Caco-2 (cell line): Measurements from ENCODE around the gene LTBP2. TPM values are rescaled to one million over a fixed set of nuclear protein-coding genes. Genes with fewer than 3 reads are reported as not detected.
A peak's percentile ranks its signal among the peaks of the same experiment; 100 is the strongest.

Experiments
- BruUV-seq: library from RNA; stranded (reverse); fragments of 400-500 nt; replicated peaks from 2 replicates; lab custom pipeline; 2021; lab: Mats Ljungman, UMichigan
- CTCF ChIA-PET: fragments of 300-600 bp; sonication (Branson Sonifier 250); formaldehyde crosslinking; loops from one replicate; lab custom pipeline; 2022; ENCODE audit warnings: antibody characterized with exemption; lab: Charles Lee
- POLR2A ChIA-PET: fragments of 300-600 bp; sonication (Branson Sonifier 250); formaldehyde crosslinking; loops from one replicate; lab custom pipeline; 2022; ENCODE audit warnings: antibody characterized with exemption; lab: Charles Lee
- DNase-seq, 2 experiments: peaks; one replicate each; pipeline versions ENCODE4 v3.0.0 to v3.0.0-alpha.2; 2020 to 2022
- H3K27me3 ChIP-seq: replicated peaks from 2 replicates; pipeline ENCODE4 v1.6.0; 2011; ENCODE audit warnings: low read length; ENCODE audit not compliant: control insufficient read depth, insufficient read depth
- H3K36me3 ChIP-seq: 2 replicates; pipeline ENCODE4 v1.5.1; 2011; ENCODE audit warnings: low read length; ENCODE audit not compliant: control insufficient read depth, insufficient read depth
- H3K4me1 ChIP-seq: fragments of 250-450 bp; sonication (Bioruptor Pico); 2 replicates; pipeline ENCODE4 v1.5.1; 2020; ENCODE audit warnings: mild to moderate bottlenecking
- H3K4me3 ChIP-seq: 2 replicates; pipeline ENCODE4 v1.5.1; 2011; ENCODE audit warnings: low read depth, mild to moderate bottlenecking, control low read depth, low read length
- H3K9me3 ChIP-seq: fragments of 250-450 bp; sonication (Bioruptor Pico); 2 replicates; pipeline ENCODE4 v1.5.1; 2020; ENCODE audit warnings: mild to moderate bottlenecking, moderate library complexity
- H3K27ac Mint-ChIP-seq: one replicate; pipeline ENCODE4 v1.8.0; 2022; ENCODE audit warnings: mixed read lengths; ENCODE audit not compliant: unreplicated experiment
- H3K27me3 Mint-ChIP-seq: one replicate; pipeline ENCODE4 v1.8.0; 2022; ENCODE audit warnings: mixed read lengths; ENCODE audit not compliant: insufficient read depth, unreplicated experiment
- H3K36me3 Mint-ChIP-seq: one replicate; pipeline ENCODE4 v1.8.0; 2022; ENCODE audit warnings: mild to moderate bottlenecking, mixed read lengths; ENCODE audit not compliant: insufficient read depth, unreplicated experiment
- H3K4me1 Mint-ChIP-seq: one replicate; pipeline ENCODE4 v1.8.0; 2022; ENCODE audit warnings: low read depth, mixed read lengths; ENCODE audit not compliant: unreplicated experiment
- H3K4me3 Mint-ChIP-seq: one replicate; pipeline ENCODE4 v1.8.0; 2022; ENCODE audit warnings: mild to moderate bottlenecking, moderate library complexity, mixed read lengths; ENCODE audit not compliant: unreplicated experiment
- H3K9me3 Mint-ChIP-seq: one replicate; pipeline ENCODE4 v1.8.0; 2022; ENCODE audit warnings: mixed read lengths; ENCODE audit not compliant: unreplicated experiment
- intact Hi-C: fragments of 100-400 bp; cut with micrococcal nuclease; formaldehyde crosslinking; loops from one replicate; pipeline ENCODE4 v1.10.0; 2022; ENCODE audit not compliant: unreplicated experiment
- total RNA-seq: library from RNA; stranded (reverse); gene quantifications from 2 replicates; pipeline ENCODE4 v1.2.3, GENCODE V29; 2022
- TF ChIP-seq, protein P1 (sequence below), 2 experiments: fragments of 200-600 bp in 1 of 2; IDR thresholded peaks; 1 replicate in 1 of 2; 2 replicates in 1 of 2; pipeline versions ENCODE4 v1.5.1 to v1.8.0; 2011 to 2022; ENCODE audit warnings: antibody characterized with exemption in 1 of 2, control low read depth in 1 of 2, inconsistent platforms in 1 of 2, low read depth in 1 of 2, low read length in 1 of 2, mild to moderate bottlenecking in 1 of 2, moderate library complexity in 1 of 2; ENCODE audit not compliant: insufficient read depth in 1 of 2, severe bottlenecking in 1 of 2, unreplicated experiment in 1 of 2

LTBP2 gene
- total RNA-seq, 1 experiment from 2014 or later: 0.86 TPM

GRCh38 chr14:74503291-74503937 lies 108.6 kb downstream of the LTBP2 start:
- H3K9me3 ChIP-seq: no peaks in the 10 kb centered on the region
- no peak for DNase-seq
- TF ChIP-seq, protein P1, sequence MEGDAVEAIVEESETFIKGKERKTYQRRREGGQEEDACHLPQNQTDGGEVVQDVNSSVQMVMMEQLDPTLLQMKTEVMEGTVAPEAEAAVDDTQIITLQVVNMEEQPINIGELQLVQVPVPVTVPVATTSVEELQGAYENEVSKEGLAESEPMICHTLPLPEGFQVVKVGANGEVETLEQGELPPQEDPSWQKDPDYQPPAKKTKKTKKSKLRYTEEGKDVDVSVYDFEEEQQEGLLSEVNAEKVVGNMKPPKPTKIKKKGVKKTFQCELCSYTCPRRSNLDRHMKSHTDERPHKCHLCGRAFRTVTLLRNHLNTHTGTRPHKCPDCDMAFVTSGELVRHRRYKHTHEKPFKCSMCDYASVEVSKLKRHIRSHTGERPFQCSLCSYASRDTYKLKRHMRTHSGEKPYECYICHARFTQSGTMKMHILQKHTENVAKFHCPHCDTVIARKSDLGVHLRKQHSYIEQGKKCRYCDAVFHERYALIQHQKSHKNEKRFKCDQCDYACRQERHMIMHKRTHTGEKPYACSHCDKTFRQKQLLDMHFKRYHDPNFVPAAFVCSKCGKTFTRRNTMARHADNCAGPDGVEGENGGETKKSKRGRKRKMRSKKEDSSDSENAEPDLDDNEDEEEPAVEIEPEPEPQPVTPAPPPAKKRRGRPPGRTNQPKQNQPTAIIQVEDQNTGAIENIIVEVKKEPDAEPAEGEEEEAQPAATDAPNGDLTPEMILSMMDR (IDR thresholded peaks at IDR 0.05; ENCODE audit: insufficient read depth in 1 of 2, low read depth in 1 of 2, low read length in 1 of 2, severe bottlenecking in 1 of 2, unreplicated experiment in 1 of 2): no peak
- no TSS peak for BruUV-seq
- peaks cover 2% of the 10 kb centered on the region for H3K27me3 Mint-ChIP-seq
- no peaks in the 10 kb centered on the region for H3K4me1 Mint-ChIP-seq
- no peaks in the 10 kb centered on the region for H3K27me3 ChIP-seq
- intact Hi-C loops: no loop called here
- ChIA-PET POLR2A (no interaction called here), CTCF (interaction anchor here (1.2 to 1.8 kb wide), 4 partner anchors 21 to 105 kb away, joined by 3 to 6 read pairs (median 4); no protein-coding TSS in a partner anchor)
- H3K4me3 ChIP-seq: no peak overlapping the region
- no peaks in the 10 kb centered on the region for H3K9me3 Mint-ChIP-seq
- H3K36me3 Mint-ChIP-seq: no peaks in the 10 kb centered on the region
- no peaks in the 10 kb centered on the region for H3K4me1 ChIP-seq
- no peak overlapping the region for H3K27ac Mint-ChIP-seq
- no peak overlapping the region for H3K4me3 Mint-ChIP-seq
- H3K36me3 ChIP-seq: no peaks in the 10 kb centered on the region; the same call in 1 of the 2 replicates

DNA sequence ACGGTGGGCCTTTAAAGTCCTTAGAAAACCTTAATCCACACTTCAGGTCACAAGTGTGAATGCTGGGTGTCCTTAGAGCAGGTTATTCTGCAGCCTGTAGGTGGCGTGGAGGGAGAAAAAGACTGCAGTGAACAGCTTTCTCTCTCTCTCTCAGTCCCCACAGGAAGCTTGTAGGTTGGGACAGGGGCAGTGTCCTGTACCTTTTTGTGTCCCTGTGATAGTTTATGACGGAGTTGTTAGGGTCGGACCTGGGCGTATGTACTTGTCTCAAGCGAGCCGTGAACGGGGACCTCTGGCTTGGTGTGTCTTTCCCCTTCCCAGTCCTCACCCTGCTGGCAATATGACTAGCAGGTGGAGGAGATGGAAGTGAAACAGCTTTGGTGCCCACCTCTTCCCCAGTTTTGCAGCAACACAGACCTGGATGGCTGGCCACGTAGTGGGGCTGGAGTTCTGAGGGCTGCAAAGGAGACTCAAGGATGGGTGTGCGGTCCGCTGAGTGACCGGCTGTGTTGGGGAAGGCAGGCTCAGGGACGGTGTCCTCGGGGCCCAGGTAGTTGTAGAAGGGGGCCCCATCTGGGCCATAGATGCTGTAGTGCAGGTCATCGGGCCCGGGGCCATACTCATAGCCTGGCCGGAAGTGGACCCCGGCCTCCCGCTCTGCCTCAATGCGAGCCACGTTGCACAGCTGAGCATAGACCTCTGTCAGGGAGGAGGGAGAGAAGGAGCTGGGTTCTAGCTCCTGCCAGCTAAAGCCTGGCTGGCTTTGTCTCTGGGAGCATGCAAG lies 109.6 kb downstream of the LTBP2 start:
- ChIA-PET POLR2A (no interaction called here), CTCF (interaction anchor here (0.5 to 1.8 kb wide), 11 partner anchors 9 to 1874 kb away, joined by 3 to 8 read pairs (median 4); partner anchors contain the start of genes ESRRB, ISCA2 and NPC2)
- H3K27me3 Mint-ChIP-seq: no peaks in the 10 kb centered on the region
- H3K4me3 Mint-ChIP-seq: no peak overlapping the region
- H3K27me3 ChIP-seq: no peaks in the 10 kb centered on the region
- no peak overlapping the region for H3K27ac Mint-ChIP-seq
- no TSS peak for BruUV-seq
- intact Hi-C loops: no loop called here
- H3K4me1 ChIP-seq: no peaks in the 10 kb centered on the region
- TF ChIP-seq, protein P1 (IDR thresholded peaks at IDR 0.05; ENCODE audit: insufficient read depth in 1 of 2, low read depth in 1 of 2, low read length in 1 of 2, severe bottlenecking in 1 of 2, unreplicated experiment in 1 of 2): peak; percentile 44 to 71
- H3K36me3 Mint-ChIP-seq: no peaks in the 10 kb centered on the region
- no peaks in the 10 kb centered on the region for H3K9me3 ChIP-seq
- no peaks in the 10 kb centered on the region for H3K4me1 Mint-ChIP-seq
- H3K9me3 Mint-ChIP-seq: no peaks in the 10 kb centered on the region
- H3K4me3 ChIP-seq: no peak overlapping the region
- H3K36me3 ChIP-seq: no peaks in the 10 kb centered on the region; the same call in 1 of the 2 replicates
- DNase-seq: peak in 1 of 2 experiments; percentile 56

DNA sequence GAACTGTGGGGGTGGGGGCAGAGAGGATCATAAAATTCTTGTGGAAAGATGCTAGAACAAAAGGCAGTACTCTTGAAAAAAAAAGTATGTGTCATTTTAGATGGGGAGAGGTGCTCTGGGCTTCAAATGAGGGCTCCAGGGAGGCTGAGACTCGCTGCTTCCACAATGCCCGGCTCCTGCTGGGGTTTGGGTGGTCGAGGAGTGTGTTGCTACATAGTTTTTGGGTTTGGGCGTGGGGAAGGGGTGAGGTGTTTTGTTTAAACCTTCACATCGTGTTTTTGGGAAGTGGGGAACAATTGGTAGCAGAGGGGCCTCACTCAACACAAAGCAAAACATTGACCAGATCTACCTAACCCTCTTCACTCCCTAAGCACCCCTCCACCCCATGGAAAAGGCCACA lies 110.3 kb downstream of the LTBP2 start:
- no peak for DNase-seq
- H3K36me3 Mint-ChIP-seq: no peaks in the 10 kb centered on the region
- no peaks in the 10 kb centered on the region for H3K4me1 ChIP-seq
- no peak overlapping the region for H3K27ac Mint-ChIP-seq
- no peak overlapping the region for H3K4me3 Mint-ChIP-seq
- H3K27me3 Mint-ChIP-seq: no peaks in the 10 kb centered on the region
- intact Hi-C loops: no loop called here
- BruUV-seq: no TSS peak
- POLR2A ChIA-PET: no interaction called here
- no peaks in the 10 kb centered on the region for H3K4me1 Mint-ChIP-seq
- TF ChIP-seq, protein P1 (IDR thresholded peaks at IDR 0.05; ENCODE audit: insufficient read depth in 1 of 2, low read depth in 1 of 2, low read length in 1 of 2, severe bottlenecking in 1 of 2, unreplicated experiment in 1 of 2): no peak
- no peaks in the 10 kb centered on the region for H3K9me3 ChIP-seq
- H3K36me3 ChIP-seq: no peaks in the 10 kb centered on the region; the same call in 1 of the 2 replicates
- CTCF ChIA-PET: interaction anchor here (1.0 to 1.8 kb wide), 7 partner anchors 8 to 107 kb away, joined by 3 to 8 read pairs (median 4); partner anchors contain the start of genes ISCA2 and NPC2
- H3K27me3 ChIP-seq: no peaks in the 10 kb centered on the region
- no peak overlapping the region for H3K4me3 ChIP-seq
- no peaks in the 10 kb centered on the region for H3K9me3 Mint-ChIP-seq
